Measurements from ENCODE around the gene MSH3.
A peak's percentile ranks its signal among the peaks of the same experiment; 100 is the strongest.
"Not testable (repeated sequence)": the region's sequence is repeated elsewhere in the genome, so short reads cannot be mapped to it uniquely, and the experiment has no call there.

MSH3 gene

GRCh38 chr5:80864109-80864508 lies 209.7 kb downstream of the MSH3 start:
- no peak for DNase-seq

- peak in 1 of 2 experiments; percentile 34 for DNase-seq
Measured at GRCh38 chr5:80864706-80865435, 210.4 kb downstream of the MSH3 start.

- no peak for DNase-seq
Measured at GRCh38 chr5:80865551-80865950, 211.1 kb downstream of the MSH3 start.

GRCh38 chr5:80866371-80866770 lies 211.9 kb downstream of the MSH3 start:
- no peak for DNase-seq

- no peak for DNase-seq
Measured at GRCh38 chr5:80867233-80867632, 212.8 kb downstream of the MSH3 start.

- DNase-seq = no peak
Measured at GRCh38 chr5:80870442-80870841, 216.0 kb downstream of the MSH3 start.

- DNase-seq = peak; percentile 54 to 66
Measured at GRCh38 chr5:80871541-80871961, 217.1 kb downstream of the MSH3 start.

GRCh38 chr5:80874162-80874561 lies 219.7 kb downstream of the MSH3 start:
- no peak for DNase-seq

GRCh38 chr5:80877592-80877991 lies 223.1 kb downstream of the MSH3 start:
- DNase-seq = no peak

GRCh38 chr5:80881726-80882125 lies 227.3 kb downstream of the MSH3 start:
- no peak for DNase-seq

- DNase-seq = not testable (repeated sequence)
Measured at GRCh38 chr5:80883390-80883789, 228.9 kb downstream of the MSH3 start.

- no peak for DNase-seq
Measured at GRCh38 chr5:80884086-80884813, 229.8 kb downstream of the MSH3 start.

GRCh38 chr5:80884929-80885328 lies 230.5 kb downstream of the MSH3 start:
- DNase-seq = peak in 1 of 2 experiments; percentile 13

- DNase-seq = no peak
Measured at GRCh38 chr5:80885396-80886000, 231.0 kb downstream of the MSH3 start.

GRCh38 chr5:80894083-80894482 lies 239.6 kb downstream of the MSH3 start:
- no peak for DNase-seq

- no peak for DNase-seq
Measured at GRCh38 chr5:80895523-80895922, 241.1 kb downstream of the MSH3 start.

GRCh38 chr5:80902624-80903023 lies 248.2 kb downstream of the MSH3 start:
- DNase-seq = not testable (repeated sequence)

- no peak for DNase-seq
Measured at GRCh38 chr5:80904533-80905187, 250.2 kb downstream of the MSH3 start.

- DNase-seq = no peak
Measured at GRCh38 chr5:80905405-80905804, 251.0 kb downstream of the MSH3 start.

GRCh38 chr5:80912479-80912878 lies 258.0 kb downstream of the MSH3 start:
- no peak for DNase-seq

GRCh38 chr5:80915716-80916115 lies 261.3 kb downstream of the MSH3 start:
- DNase-seq = no peak

- DNase-seq = no peak
Measured at GRCh38 chr5:80916676-80917075, 262.2 kb downstream of the MSH3 start.

- no peak for DNase-seq
Measured at GRCh38 chr5:80917631-80918030, 263.2 kb downstream of the MSH3 start.

All from activated CD4-positive, alpha-beta T cell treated with anti-CD3 and anti-CD28 coated beads, Interleukin-2, amount 50 U/mL, for 48 hours (primary cell).